Ascending aorta (tissue), 2 donors: Measurements from ENCODE around the gene GBA2. TPM values are rescaled to one million over a fixed set of nuclear protein-coding genes. Genes with fewer than 3 reads are reported as not detected.
A peak's percentile ranks its signal among the peaks of the same experiment; 100 is the strongest.

Experiments used
- DNase-seq, 2 donors: peaks; one replicate each; pipeline ENCODE4 v3.0.0-alpha.2; 2019; ENCODE audit warnings: low spot score in 2 of 2
- H3K27ac ChIP-seq, 2 donors: fragments of 200-600 bp; sonication (generic); one replicate each; pipeline ENCODE4 v1.5.1; 2016 to 2017; ENCODE audit warnings: mild to moderate bottlenecking in 1 of 2
- H3K27me3 ChIP-seq: fragments of 200-600 bp; sonication (generic); one replicate; pipeline ENCODE4 v1.5.1; 2017
- H3K36me3 ChIP-seq, 2 donors: fragments of 200-600 bp; sonication (generic); one replicate each; pipeline ENCODE4 v1.5.1; 2016
- H3K4me1 ChIP-seq, 2 donors: fragments of 200-600 bp; sonication (generic); one replicate each; pipeline ENCODE4 v1.5.1; 2016 to 2017; ENCODE audit warnings: mild to moderate bottlenecking in 1 of 2
- H3K4me3 ChIP-seq, 2 donors: fragments of 200-600 bp; sonication (generic); one replicate each; pipeline ENCODE4 v1.5.1; 2016 to 2017; ENCODE audit warnings: mild to moderate bottlenecking in 1 of 2
- H3K9me3 ChIP-seq, 2 donors: fragments of 200-600 bp; sonication (generic); one replicate each; pipeline ENCODE4 v1.5.1; 2016
- intact Hi-C: fragments of 100-400 bp; cut with DNase I; formaldehyde crosslinking; loops from one replicate; pipeline ENCODE4 v1.15.1; 2023
- total RNA-seq: library from RNA; depleted of rRNA; stranded (reverse); fragments of >200 nt; gene quantifications from one replicate; pipeline ENCODE4 v1.1.0, GENCODE V29; 2016
- TF ChIP-seq, protein P1 (sequence below), 3 experiments: fragments of 200-600 bp in 2 of 3; fragments of 450-650 bp in 1 of 3; sonication (generic) in 2 of 3; IDR thresholded peaks; one replicate each; pipeline ENCODE4 v1.5.1; 2016 to 2019; ENCODE audit warnings: antibody characterized with exemption in 3 of 3, mild to moderate bottlenecking in 1 of 3, moderate library complexity in 1 of 3

The GBA2 gene
- total RNA-seq = 40.7 TPM

DNA sequence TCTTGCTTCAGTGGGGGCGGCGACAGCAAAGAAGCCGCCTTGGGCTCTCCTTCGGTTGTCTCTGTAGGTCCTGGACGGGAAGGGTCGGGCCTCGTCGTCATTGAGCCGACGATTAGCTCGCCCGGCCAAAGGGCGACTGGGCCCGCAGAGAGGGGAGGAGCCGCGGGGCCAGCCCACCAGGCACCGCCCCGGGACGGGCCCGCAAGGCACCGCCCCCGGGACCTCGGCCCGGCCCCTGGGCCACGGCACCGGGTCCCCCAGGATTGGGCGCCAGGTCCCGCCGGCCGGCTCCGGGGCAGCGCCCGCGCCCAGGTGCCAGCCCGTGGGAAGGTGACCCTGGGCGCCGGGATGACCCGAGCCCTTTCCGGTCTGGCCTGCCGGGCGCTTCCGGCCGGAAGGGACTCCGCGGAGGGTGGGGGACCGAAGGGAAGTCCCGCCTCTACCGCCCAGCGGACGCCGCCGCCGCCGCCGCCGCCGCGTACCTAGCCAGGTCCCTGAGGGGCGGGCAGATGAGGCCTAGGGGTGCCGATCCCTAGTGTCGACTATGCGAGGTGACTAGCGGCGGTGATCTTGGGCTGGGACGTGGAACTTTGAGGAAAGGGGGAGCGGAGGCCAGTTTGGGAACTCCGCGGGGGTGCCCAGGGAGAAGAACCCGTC, at the start of gene GBA2, which contains the start of gene RGP1:
Gene GBA2, minus strand, starts transcription at position 371 of the 657 bp plus-strand sequence. CDS start 524 bp downstream, outside the sequence.
Gene RGP1, plus strand, starts transcription at position 430 of the 657 bp plus-strand sequence. CDS start 469 bp downstream, outside the sequence.
- H3K9me3 ChIP-seq = no peaks in the 10 kb centered on the region
- H3K36me3 ChIP-seq = peaks cover 34 to 45% of the 10 kb centered on the region in 2 donors
- H3K4me1 ChIP-seq = peaks cover 10 to 33% of the 10 kb centered on the region in 2 donors
- no peaks in the 10 kb centered on the region for H3K27me3 ChIP-seq
- peak within 1 kb of the TSS; percentile 94 to 96 for H3K27ac ChIP-seq
- peak in 1 of 2 donors; percentile 89 for DNase-seq
- H3K4me3 ChIP-seq = peak within 1 kb of the TSS; percentile 87 to 94
- TF ChIP-seq, protein P1, sequence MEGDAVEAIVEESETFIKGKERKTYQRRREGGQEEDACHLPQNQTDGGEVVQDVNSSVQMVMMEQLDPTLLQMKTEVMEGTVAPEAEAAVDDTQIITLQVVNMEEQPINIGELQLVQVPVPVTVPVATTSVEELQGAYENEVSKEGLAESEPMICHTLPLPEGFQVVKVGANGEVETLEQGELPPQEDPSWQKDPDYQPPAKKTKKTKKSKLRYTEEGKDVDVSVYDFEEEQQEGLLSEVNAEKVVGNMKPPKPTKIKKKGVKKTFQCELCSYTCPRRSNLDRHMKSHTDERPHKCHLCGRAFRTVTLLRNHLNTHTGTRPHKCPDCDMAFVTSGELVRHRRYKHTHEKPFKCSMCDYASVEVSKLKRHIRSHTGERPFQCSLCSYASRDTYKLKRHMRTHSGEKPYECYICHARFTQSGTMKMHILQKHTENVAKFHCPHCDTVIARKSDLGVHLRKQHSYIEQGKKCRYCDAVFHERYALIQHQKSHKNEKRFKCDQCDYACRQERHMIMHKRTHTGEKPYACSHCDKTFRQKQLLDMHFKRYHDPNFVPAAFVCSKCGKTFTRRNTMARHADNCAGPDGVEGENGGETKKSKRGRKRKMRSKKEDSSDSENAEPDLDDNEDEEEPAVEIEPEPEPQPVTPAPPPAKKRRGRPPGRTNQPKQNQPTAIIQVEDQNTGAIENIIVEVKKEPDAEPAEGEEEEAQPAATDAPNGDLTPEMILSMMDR (IDR thresholded peaks at IDR 0.05) = no peak
- intact Hi-C loops = loop anchor here (1.0 to 5.0 kb wide), 3 partner anchors 17 to 142 kb away; partner anchors contain the start of genes CREB3, HINT2, TESK1 and TLN1

- intact Hi-C loops = no loop called here
These were observed 48.5 kb upstream of the GBA2 start for GRCh38 chr9:35797311-35798109.

DNA sequence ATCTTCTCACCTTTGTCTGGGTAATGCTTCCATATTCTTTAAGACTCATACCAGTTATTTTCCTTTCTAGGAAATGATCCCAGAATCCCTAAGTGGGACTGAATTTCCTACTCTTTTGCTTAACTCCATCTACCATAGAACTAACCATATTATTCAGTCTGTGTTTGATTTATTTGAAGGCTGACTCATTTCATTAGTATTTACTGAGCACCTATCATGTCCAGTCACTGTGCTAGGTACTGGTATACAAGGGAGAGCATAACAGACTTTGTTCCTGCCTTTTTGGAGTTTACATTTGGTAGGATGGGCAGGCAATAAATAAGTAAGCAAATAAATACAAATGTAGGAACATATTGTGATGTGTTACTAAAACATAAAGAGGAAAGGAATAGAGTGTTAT, 46.7 kb upstream of the GBA2 start:
- intact Hi-C loops = no loop called here
- H3K4me3 ChIP-seq = no peak overlapping the region
- H3K36me3 ChIP-seq = peaks cover 12% of the 10 kb centered on the region in 2 donors
- no peaks in the 10 kb centered on the region for H3K9me3 ChIP-seq
- no peak overlapping the region for H3K27ac ChIP-seq
- DNase-seq = no peak
- H3K4me1 ChIP-seq = peaks cover 5 to 29% of the 10 kb centered on the region in 2 donors
- H3K27me3 ChIP-seq = no peaks in the 10 kb centered on the region
- TF ChIP-seq, protein P1 (IDR thresholded peaks at IDR 0.05) = no peak

More at GRCh38 chr9:35797311-35798109, 48.5 kb upstream of the GBA2 start:
- TF ChIP-seq, protein P1 (IDR thresholded peaks at IDR 0.05) = no peak
- H3K27ac ChIP-seq = peak overlapping the region; percentile 20 to 38
- no peak overlapping the region for H3K4me3 ChIP-seq
- no peaks in the 10 kb centered on the region for H3K9me3 ChIP-seq
- H3K36me3 ChIP-seq = peaks cover 22 to 30% of the 10 kb centered on the region in 2 donors
- peak in 1 of 2 donors; percentile 13 for DNase-seq
- H3K27me3 ChIP-seq = no peaks in the 10 kb centered on the region
- peaks cover 5 to 19% of the 10 kb centered on the region in 2 donors for H3K4me1 ChIP-seq

GRCh38 chr9:35793461-35793860, 44.4 kb upstream of the GBA2 start:
- Histone ChIP-seq H3K9me3 (no peaks in the 10 kb centered on the region), H3K36me3 (no peaks in the 10 kb centered on the region), H3K4me3 (peak overlapping the region; percentile 64 to 87), H3K4me1 (peaks cover 5 to 32% of the 10 kb centered on the region in 2 donors), H3K27me3 (no peaks in the 10 kb centered on the region), H3K27ac (peak overlapping the region; percentile 81 to 87)
- DNase-seq = no peak
- intact Hi-C loops = loop anchor here (1.0 to 5.0 kb wide), 2 partner anchors 19 to 154 kb away; partner anchors contain the start of gene SPAG8
- TF ChIP-seq, protein P1 (IDR thresholded peaks at IDR 0.05) = no peak

DNA sequence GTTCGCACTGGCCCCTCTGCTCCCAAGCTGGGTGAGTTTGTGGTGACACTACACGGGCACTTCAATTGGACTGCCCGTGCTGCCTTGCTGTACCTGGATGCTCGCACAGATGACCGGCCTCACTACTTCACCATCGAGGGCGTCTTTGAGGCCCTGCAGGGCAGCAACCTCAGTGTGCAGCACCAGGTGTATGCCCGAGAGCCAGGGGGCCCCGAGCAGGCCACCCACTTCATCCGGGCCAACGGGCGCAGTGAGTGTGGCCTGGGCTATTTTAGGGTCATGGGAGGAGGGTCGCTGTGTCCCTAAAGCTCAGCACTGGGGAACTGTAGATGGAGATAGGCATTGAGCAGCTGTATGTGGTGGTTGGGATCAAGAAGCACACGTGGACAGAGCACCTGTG, 43.8 kb upstream of the GBA2 start:
- H3K9me3 ChIP-seq = no peaks in the 10 kb centered on the region
- no peaks in the 10 kb centered on the region for H3K27me3 ChIP-seq
- H3K4me3 ChIP-seq = peak overlapping the region; percentile 64 to 87
- H3K4me1 ChIP-seq = peaks cover 5 to 32% of the 10 kb centered on the region in 2 donors
- no peaks in the 10 kb centered on the region for H3K36me3 ChIP-seq
- DNase-seq = no peak
- intact Hi-C loops = loop anchor here (1.0 to 5.0 kb wide), 2 partner anchors 19 to 154 kb away; partner anchors contain the start of gene SPAG8
- H3K27ac ChIP-seq = peak overlapping the region; percentile 81 to 87
- TF ChIP-seq, protein P1 (IDR thresholded peaks at IDR 0.05) = no peak
